Body of pancreas (tissue), 4 donors: ENCODE measurements around the gene SEPSECS.

Experiments
- POLR2A ChIP-seq, 3 donors: fragments of 450-650 bp; IDR thresholded peaks; one replicate each; pipeline ENCODE4 v1.6.1; 2016; ENCODE audit warnings: antibody characterized with exemption in 3 of 3, mild to moderate bottlenecking in 2 of 3
- TF ChIP-seq, protein P1 (sequence below), 7 experiments: fragments of 450-650 bp in 4 of 7; fragments of 200-600 bp in 3 of 7; sonication (generic) in 3 of 7; IDR thresholded peaks; one replicate each; pipeline ENCODE4 v1.5.1; 2016 to 2019; ENCODE audit warnings: antibody characterized with exemption in 7 of 7

DNA sequence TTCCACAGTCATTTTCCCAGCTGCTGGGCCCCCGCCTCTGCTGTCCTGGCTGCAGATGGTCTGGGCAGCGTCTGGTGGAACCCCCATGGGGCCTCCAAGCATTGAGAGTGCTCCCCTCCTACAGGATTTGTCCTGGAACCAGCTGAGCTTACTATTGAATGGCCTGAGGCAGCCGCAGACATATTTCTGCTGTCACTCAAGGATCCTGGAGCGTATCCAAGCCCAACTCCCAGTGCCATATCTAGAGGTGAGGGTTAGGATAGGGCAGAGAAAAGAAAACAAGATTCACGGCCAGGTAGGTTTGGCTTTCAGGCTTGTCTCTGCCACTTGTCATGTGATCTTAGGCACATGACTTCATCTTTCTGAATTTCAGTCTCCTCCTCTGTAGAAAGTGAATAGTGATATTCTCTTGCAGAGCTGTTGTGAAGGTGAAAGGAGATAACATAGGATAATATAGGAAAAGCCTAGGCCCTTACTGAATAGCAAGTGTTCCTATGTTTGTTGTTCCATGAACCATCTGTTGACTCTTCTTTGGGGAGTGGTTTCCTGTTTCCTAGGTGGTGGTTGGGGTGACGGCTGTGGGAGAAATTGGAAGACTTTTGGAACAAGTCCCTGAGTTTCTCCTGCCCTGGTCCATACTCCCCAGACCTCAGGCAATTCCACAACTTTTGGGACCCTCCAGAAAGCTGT, 52.3 kb downstream of the SEPSECS start:
- TF ChIP-seq, protein P1, sequence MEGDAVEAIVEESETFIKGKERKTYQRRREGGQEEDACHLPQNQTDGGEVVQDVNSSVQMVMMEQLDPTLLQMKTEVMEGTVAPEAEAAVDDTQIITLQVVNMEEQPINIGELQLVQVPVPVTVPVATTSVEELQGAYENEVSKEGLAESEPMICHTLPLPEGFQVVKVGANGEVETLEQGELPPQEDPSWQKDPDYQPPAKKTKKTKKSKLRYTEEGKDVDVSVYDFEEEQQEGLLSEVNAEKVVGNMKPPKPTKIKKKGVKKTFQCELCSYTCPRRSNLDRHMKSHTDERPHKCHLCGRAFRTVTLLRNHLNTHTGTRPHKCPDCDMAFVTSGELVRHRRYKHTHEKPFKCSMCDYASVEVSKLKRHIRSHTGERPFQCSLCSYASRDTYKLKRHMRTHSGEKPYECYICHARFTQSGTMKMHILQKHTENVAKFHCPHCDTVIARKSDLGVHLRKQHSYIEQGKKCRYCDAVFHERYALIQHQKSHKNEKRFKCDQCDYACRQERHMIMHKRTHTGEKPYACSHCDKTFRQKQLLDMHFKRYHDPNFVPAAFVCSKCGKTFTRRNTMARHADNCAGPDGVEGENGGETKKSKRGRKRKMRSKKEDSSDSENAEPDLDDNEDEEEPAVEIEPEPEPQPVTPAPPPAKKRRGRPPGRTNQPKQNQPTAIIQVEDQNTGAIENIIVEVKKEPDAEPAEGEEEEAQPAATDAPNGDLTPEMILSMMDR (IDR thresholded peaks at IDR 0.05) = no peak
- TF ChIP-seq POLR2A (IDR thresholded peaks at IDR 0.05) = no peak
